H1 (cell line): ENCODE measurements around the gene ASB7. TPM values are rescaled to one million over a fixed set of nuclear protein-coding genes. Genes with fewer than 3 reads are reported as not detected.

Experiments
- polyA plus RNA-seq, 7 experiments: library from polyadenylated mRNA; depleted of rRNA in 3 of 7; stranded (reverse) in 5 of 7; unstranded in 2 of 7; fragments of >200 nt in 5 of 7; fragments of 200-250 nt in 2 of 7; gene quantifications; 1 replicate in 5 of 7; 2 replicates in 1 of 7; 4 replicates in 1 of 7; pipeline versions ENCODE4 v1.2.1 to v1.2.3, GENCODE V29; 2011 to 2013; ENCODE audit warnings: missing spikeins in 2 of 7, mixed read lengths in 2 of 7
- total RNA-seq: library from RNA; stranded (reverse); fragmentation: NEBNext Ultra II Directional; extraction: Animal tissue kit (Norgen Biotek cat#: 25700); gene quantifications from 2 replicates; pipeline ENCODE4 v1.2.1, GENCODE V29; 2021
- TF ChIP-seq, protein P1 (sequence below): IDR thresholded peaks from 2 replicates; pipeline ENCODE4 v1.6.1; 2011; ENCODE audit warnings: low read length, improper control_type of control experiment

Gene ASB7
- total and polyA plus RNA-seq, 2 of the 8 experiments (the other 6 are each of a cell fraction or from before 2014, with no cell fraction given): 5.2 to 12.8 TPM

GRCh38 chr15:100570735-100571313 lies 31.6 kb upstream of the ASB7 start (continued):
- TF ChIP-seq, protein P1, sequence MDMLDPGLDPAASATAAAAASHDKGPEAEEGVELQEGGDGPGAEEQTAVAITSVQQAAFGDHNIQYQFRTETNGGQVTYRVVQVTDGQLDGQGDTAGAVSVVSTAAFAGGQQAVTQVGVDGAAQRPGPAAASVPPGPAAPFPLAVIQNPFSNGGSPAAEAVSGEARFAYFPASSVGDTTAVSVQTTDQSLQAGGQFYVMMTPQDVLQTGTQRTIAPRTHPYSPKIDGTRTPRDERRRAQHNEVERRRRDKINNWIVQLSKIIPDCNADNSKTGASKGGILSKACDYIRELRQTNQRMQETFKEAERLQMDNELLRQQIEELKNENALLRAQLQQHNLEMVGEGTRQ: no peak
